Psoas muscle (tissue), 8 donors: Measurements from ENCODE around the gene UCN. TPM values are rescaled to one million over a fixed set of nuclear protein-coding genes. Genes with fewer than 3 reads are reported as not detected.
"Not testable (repeated sequence)": the region's sequence is repeated elsewhere in the genome, so short reads cannot be mapped to it uniquely, and the experiment has no call there.

Experiments used
- ATAC-seq, 4 donors: fragments of 200-7000 bp; cut with Tn5 transposase; one replicate each; pipeline ENCODE4 v1.9.1; 2020; ENCODE audit warnings: moderate library complexity in 3 of 4, mild to moderate bottlenecking in 2 of 4
- DNase-seq, 2 donors: peaks; one replicate each; pipeline ENCODE4 v3.0.0-alpha.2; 2020
- H3K27ac ChIP-seq: fragments of 200-600 bp; one replicate; pipeline ENCODE4 v1.8.0; 2022
- H3K27me3 ChIP-seq, 3 donors: fragments of 200-600 bp in 1 of 3; one replicate each; pipeline versions ENCODE4 v1.6.1 to v1.8.0; 2013 to 2022; ENCODE audit warnings: low read length in 2 of 3, mild to moderate bottlenecking in 2 of 3, moderate library complexity in 1 of 3; ENCODE audit not compliant: insufficient read depth in 3 of 3
- H3K36me3 ChIP-seq, 2 donors: fragments of 200-600 bp in 1 of 2; one replicate each; pipeline versions ENCODE4 v1.6.1 to v1.8.0; 2013 to 2022; ENCODE audit warnings: low read depth in 1 of 2, mild to moderate bottlenecking in 1 of 2, moderate library complexity in 1 of 2; ENCODE audit not compliant: insufficient read depth in 1 of 2
- H3K4me1 ChIP-seq: fragments of 200-600 bp; one replicate; pipeline ENCODE4 v1.8.0; 2022
- H3K4me3 ChIP-seq: fragments of 200-600 bp; one replicate; pipeline ENCODE4 v1.8.0; 2022; ENCODE audit warnings: mild to moderate bottlenecking
- H3K9me3 ChIP-seq: fragments of 200-600 bp; one replicate; pipeline ENCODE4 v1.8.0; 2022
- WGBS, 3 donors: extraction: QIAGEN DNeasy Blood & Tissue Kit; methylation state at CpG; one replicate each; pipeline versions ENCODE4 v1.1.6 to v1.1.7; 2013; 5-methylcytosine and 5-hydroxymethylcytosine counted together
- intact Hi-C, 2 donors: fragments of 100-400 bp; cut with DNase I; formaldehyde crosslinking; loops; one replicate each; pipeline versions ENCODE4 v1.11.0 to v1.14.2; 2022
- polyA plus RNA-seq, 3 donors: library from polyadenylated mRNA; stranded (reverse); fragments of 200-250 nt; gene quantifications; one replicate each; pipeline ENCODE4 v1.2.3, GENCODE V29; 2013
- total RNA-seq, 4 donors: library from RNA; stranded (reverse); fragmentation: NEBNext Ultra II Directional in 2 of 4; extraction: Animal tissue kit (Norgen Biotek cat#: 25700) in 2 of 4; gene quantifications; one replicate each; pipeline versions ENCODE4 v1.2.1 to v1.2.4, GENCODE V29; 2021 to 2023
- TF ChIP-seq, protein P1 (sequence below): fragments of 200-600 bp; IDR thresholded peaks from one replicate; pipeline ENCODE4 v1.8.0; 2022; ENCODE audit warnings: antibody characterized with exemption
- donor health status: healthy with polysubstance abuse.
- donor health status: DM: no; HTN: no; CAD: no; lungs with moderate emphysema.
- donor health status: Bipolar disorder and iron deficiency.
- donor health status: healthy.
- donor health status: DM: yes; HTN: yes; CAD: no.
- donor health status: DM: no; HTN: no; CAD: no.
- donor health status: DM: no; HTN: no; CAD: no.
- donor health status: DM: yes; HTN: yes; CAD: no.

Gene UCN
- total and polyA plus RNA-seq, 7 donors: 0.26 to 3.6 (median 0.45) TPM; not detected in 3

- peak overlapping the region; percentile 98 for H3K27ac ChIP-seq
- no peaks in the 10 kb centered on the region for H3K9me3 ChIP-seq
- ATAC-seq (peak in 3 of 4 donors; percentile 20 to 39 (median 31)), DNase-seq (peak in 1 of 2 donors; percentile 70)
- peaks cover 48% of the 10 kb centered on the region for H3K4me1 ChIP-seq
- WGBS, 3 donors: 45 to 68% (median 47%) methylated on average over 7 of the region's 7 CpGs
- intact Hi-C loops: no loop called here
- TF ChIP-seq, protein P1, sequence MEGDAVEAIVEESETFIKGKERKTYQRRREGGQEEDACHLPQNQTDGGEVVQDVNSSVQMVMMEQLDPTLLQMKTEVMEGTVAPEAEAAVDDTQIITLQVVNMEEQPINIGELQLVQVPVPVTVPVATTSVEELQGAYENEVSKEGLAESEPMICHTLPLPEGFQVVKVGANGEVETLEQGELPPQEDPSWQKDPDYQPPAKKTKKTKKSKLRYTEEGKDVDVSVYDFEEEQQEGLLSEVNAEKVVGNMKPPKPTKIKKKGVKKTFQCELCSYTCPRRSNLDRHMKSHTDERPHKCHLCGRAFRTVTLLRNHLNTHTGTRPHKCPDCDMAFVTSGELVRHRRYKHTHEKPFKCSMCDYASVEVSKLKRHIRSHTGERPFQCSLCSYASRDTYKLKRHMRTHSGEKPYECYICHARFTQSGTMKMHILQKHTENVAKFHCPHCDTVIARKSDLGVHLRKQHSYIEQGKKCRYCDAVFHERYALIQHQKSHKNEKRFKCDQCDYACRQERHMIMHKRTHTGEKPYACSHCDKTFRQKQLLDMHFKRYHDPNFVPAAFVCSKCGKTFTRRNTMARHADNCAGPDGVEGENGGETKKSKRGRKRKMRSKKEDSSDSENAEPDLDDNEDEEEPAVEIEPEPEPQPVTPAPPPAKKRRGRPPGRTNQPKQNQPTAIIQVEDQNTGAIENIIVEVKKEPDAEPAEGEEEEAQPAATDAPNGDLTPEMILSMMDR: no peak
- no peak overlapping the region for H3K4me3 ChIP-seq
- H3K27me3 ChIP-seq: no peaks in the 10 kb centered on the region
- H3K36me3 ChIP-seq: peaks cover 0 to 10% of the 10 kb centered on the region in 2 donors
Observed at GRCh38 chr2:27353762-27354596, 45.7 kb upstream of the UCN start.

GRCh38 chr2:27353386-27353761 lies 45.1 kb upstream of the UCN start:
- H3K4me3 ChIP-seq, DNase-seq, H3K27me3 ChIP-seq, H3K36me3 ChIP-seq, intact Hi-C loops, H3K9me3 ChIP-seq, ATAC-seq: not testable (repeated sequence)
- Histone ChIP-seq H3K27ac (peak overlapping the region; percentile 98), H3K4me1 (peaks cover 46% of the 10 kb centered on the region)
- 93 to 96% (median 93%) methylated on average over 5 of the region's 5 CpGs for WGBS, 3 donors

DNA sequence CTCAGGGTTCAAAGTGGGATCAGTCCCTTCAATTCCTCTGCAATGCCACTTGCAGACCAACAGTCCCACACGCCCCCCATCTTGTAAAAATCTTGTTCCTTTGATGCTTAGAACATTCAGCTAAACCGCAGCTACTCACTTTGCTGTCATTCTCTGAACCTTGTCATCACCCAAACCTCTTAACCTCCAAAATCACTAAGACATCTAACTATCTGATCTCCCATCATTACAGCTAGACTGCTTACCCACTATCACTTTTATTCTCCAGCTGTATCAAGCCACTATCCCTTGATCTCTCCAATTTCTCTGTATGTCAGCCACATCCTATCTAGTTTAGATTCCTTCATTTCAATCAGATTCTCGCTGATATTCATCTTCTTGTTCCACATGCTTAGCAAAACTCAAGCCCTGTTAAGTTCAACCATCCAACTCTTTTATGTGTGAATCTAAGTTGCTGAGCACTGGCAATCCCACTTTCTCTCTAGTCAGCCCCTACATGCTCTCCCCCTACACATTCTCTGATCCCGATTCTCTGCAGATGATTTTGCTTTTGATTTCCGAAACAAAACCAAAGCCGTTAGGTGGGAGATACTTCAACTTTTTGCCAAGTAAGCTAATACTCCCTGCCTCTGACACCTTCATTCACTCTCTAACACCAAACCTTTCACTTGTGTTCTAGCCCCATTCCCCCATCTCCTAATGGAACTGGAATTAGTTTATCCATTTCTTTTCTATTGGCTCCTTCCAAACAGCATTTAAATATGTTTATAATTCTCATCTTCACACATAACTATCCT lies 43.8 kb upstream of the UCN start:
- TF ChIP-seq, protein P1: no peak
- 79 to 83% (median 82%) methylated on average over 6 of the region's 6 CpGs for WGBS, 3 donors
- no peak for ATAC-seq
- Histone ChIP-seq H3K4me3 (no peak overlapping the region), H3K9me3 (no peaks in the 10 kb centered on the region), H3K4me1 (peaks cover 42% of the 10 kb centered on the region), H3K27me3 (no peaks in the 10 kb centered on the region), H3K36me3 (peaks cover 0 to 10% of the 10 kb centered on the region in 2 donors), H3K27ac (peak overlapping the region; percentile 13)
- no peak for DNase-seq
- intact Hi-C loops: no loop called here

DNA sequence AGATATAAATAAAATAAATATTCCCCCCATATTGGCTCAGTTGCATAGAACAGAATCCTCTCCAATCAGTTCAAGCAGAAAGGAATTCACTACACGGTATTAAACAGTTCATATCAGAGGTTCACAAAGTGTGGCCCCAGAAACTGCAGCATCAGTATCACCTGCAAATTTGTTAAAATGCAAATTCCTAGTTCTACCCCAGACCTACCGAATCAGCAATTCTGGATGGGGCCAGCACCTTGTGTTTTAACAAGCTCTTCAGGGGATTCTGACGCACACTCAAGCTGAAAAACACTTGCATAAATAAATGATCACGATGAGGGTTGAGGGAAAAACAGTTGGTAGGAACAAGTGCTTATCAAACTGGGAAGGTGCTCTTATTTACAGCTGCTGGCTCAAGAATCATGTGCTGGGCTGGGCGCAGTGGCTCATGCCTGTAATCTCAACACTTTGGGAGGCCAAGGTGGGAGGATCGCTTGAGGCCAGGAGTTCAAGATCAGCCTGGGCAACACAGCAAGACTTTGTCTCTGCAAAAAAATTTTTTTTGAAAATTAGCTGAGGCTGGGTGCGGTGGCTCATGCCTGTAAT lies 42.0 kb upstream of the UCN start:
- 86 to 87% (median 86%) methylated on average over 7 of the region's 7 CpGs for WGBS, 3 donors
- ATAC-seq: no peak
- Histone ChIP-seq H3K9me3 (no peaks in the 10 kb centered on the region), H3K27ac (no peak overlapping the region), H3K27me3 (no peaks in the 10 kb centered on the region), H3K4me1 (peaks cover 37% of the 10 kb centered on the region), H3K36me3 (peaks cover 0 to 10% of the 10 kb centered on the region in 2 donors), H3K4me3 (no peak overlapping the region)
- DNase-seq: no peak
- intact Hi-C loops: no loop called here
- TF ChIP-seq, protein P1: no peak

GRCh38 chr2:27347641-27348040 lies 39.4 kb upstream of the UCN start:
- Histone ChIP-seq H3K9me3 (no peaks in the 10 kb centered on the region), H3K27ac (no peak overlapping the region), H3K4me1 (peaks cover 14% of the 10 kb centered on the region), H3K36me3 (peaks cover 0 to 17% of the 10 kb centered on the region in 2 donors), H3K27me3 (no peaks in the 10 kb centered on the region), H3K4me3 (no peak overlapping the region)
- WGBS, 3 donors: 79 to 92% (median 88%) methylated on average over 2 of the region's 2 CpGs
- TF ChIP-seq, protein P1: no peak
- DNase-seq (no peak), ATAC-seq (peak in 1 of 4 donors; percentile 43)
- intact Hi-C loops: no loop called here
